Astrocyte of the hippocampus (primary cell): ENCODE data around the gene PGGHG.
A peak's percentile ranks its signal among the peaks of the same experiment; 100 is the strongest.
"Not testable (repeated sequence)": the region's sequence is repeated elsewhere in the genome, so short reads cannot be mapped to it uniquely, and the experiment has no call there.

ENCODE experiments used
- DNase-seq: peaks from one replicate; pipeline ENCODE4 v3.0.0; 2011; ENCODE audit warnings: low read depth, low spot score

The PGGHG gene

DNA sequence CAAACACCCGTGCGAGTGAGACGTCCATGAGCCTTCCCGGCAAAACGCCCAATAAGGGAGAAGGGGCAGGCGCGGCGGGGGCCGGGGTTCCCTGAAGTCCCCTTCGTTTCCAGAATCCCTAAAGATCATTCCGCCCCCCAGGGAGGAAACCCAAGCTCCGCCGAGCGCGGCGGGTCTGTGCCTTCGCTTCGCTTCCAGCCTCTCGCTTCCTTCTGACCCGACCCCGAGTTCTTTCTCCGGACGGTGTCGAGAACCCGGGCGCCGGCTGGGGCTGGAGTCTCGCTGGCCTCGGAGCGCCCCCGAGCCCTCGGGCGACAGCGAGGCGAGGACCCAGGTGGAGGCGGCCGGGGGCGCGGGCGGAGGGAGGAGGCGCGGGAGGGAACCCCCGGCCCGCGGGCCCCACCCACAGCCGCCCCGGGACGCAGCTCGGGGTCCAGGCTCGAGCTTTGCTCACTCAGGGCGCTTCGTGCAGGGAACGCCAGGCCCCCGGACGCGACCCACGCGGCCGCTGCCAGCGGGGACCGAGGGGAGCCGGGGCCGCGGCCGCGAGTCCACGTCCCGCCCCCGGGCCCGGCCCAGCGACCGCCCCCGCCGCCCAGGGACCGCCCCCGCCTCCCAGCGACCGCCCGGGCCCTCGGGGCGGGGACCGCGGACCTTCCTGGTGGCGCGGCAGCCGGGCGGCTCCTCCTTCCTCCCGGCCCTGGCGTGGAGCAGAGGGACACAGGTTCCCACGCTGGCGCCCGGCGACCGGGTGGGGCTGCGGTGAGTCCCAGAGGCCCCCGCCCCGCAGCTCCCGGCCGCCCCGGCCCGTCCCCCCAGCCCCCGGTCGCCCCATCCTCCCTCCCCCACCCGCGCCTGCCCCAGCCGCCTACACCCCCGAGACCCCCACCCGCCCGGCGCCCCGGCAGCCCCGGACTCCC is at the start of gene PGGHG:
TSS of gene PGGHG (plus strand) at position 649 of the 920 bp plus-strand sequence. CDS start 691 bp downstream, outside the sequence.
- DNase-seq: peak; percentile 73

DNA sequence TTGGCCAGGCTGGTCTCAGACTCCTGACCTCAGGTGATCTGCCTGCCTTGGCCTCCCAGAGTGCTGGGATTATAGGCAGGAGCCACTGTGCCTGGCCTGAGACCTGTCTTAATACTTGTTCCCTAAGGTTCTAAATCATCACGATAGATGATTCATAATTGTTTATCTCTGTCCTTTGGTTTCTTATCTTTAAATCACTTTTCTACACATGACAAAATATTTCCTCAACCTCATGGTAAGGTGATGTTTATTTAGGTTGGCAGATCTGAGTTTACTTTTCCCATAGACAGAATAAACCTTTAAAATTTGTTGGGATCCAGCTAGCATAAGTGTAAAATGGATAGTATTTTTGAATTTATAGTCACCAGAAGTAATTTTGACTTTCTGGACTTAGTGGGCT is 48.6 kb upstream of the PGGHG start:
- DNase-seq: no peak

DNA sequence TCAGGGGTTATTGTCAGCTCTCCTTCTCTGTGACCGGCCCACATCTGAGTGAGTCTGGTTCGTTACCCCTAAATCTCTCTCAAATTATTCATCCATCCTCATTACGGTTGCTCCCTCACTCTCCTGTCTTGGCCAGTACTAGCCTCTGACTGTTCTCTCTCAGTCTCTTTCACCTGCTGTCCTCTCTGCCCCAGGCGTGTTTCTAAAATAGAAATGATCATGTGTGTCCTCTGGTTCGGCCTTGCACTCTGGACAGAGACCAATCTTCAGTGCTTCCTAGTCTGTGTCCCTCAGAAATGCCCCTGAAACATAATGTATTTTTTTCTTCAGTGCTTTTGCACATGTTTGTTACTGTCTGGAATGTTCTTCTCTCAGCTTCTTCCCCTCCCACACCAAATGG is 47.3 kb upstream of the PGGHG start:
- no peak for DNase-seq

DNA sequence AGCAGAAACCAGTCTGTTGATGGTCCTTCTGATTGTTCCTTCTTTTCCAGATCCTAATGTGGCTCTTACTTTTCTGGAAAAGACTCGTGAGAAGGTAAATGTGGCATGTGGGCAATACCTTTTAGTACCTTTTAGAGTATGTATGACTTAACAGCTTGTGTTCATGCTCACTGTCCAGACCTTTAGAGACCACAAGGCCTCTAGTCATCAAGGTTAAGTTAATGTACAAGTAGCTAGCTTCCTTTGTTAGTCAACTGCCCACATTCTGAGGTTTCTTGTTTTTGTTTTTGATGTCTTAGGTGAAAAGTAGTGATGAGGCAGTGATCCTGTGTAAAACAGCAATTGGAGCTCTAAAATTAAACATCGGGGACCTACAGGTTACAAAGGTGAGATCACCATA is 44.5 kb upstream of the PGGHG start:
- no peak for DNase-seq

DNA sequence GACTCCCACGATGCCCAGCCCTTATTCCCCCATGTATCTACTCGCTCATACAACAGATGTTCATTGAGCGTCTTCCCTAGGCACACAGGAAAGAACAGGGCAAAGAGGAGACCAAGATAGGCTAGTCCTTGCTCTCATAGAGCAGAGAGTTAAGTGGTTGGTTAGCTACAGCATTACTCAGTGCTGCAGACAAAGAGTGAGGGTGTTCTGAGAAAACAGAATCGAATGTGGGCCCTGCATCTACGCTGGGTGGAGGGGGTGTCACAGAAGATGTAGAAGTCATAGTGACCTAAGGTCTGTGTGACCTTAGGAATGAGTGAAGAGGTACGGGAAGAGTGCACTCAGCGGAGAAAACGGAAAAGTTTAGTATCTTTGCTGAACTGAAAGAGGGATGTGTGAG is 39.9 kb upstream of the PGGHG start:
- no peak for DNase-seq

DNA sequence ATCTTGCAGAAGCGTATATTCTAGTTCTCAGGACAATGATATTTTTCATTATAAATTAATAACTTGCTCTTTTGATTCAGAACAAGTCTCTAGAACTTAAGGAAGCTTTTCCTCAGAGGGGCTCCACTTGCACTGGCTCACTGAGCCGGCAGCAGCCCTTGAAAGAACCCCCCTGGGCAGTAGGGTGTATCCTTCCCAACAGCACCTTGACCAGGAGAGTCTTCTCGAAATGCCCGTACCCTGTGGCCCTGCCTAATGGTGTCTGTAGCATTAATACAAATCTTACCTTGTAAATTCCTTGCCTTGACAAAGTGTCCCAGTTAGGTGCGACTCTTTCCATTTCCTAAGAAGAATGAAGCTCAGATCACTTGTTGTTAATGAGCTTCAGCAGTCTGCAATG is 38.7 kb upstream of the PGGHG start:
- DNase-seq: no peak

DNA sequence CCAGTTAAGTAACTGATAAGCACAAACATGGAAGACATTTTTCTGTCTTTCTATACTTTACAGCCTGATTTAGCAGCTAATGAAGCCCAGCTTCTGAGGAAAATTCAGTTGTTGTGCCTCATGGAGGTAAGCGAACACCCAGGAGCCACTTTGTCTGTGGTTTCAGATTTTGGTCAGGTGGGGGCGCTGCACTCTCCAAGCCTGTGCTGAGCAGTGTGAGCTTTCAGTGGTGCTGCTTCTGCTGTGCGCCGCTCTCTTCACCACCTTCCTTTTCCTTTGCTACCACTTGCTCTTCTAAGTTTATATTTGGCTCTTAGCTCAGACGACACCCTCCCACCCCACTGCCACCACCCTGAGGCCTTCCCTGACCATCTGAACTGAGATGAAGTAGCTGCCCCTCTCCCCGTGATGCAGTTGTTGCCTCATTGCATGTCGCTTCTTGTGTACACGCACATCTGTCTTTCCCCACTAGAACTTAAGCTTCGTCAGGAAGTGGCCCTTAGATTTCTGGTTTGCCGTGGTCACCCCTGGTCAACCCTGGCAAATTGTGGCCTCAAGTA is 38.1 kb upstream of the PGGHG start:
- DNase-seq: peak; percentile 75

DNA sequence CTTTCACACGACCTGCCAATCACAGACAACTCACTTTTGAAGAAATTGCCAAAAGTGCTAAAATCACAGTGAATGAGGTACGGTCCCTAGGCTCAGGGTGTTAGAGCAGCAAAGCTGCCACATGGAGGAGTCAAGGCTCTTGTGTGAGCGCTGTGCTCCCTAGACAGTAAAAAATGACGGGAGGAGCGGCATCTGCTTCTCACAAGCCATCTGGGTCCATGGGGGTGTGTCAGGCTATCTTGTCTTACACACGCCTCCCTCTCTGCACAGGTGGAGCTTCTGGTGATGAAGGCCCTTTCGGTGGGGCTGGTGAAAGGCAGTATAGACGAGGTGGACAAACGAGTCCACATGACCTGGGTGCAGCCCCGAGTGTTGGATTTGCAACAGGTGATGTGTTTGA is 37.4 kb upstream of the PGGHG start:
- DNase-seq: no peak

DNA sequence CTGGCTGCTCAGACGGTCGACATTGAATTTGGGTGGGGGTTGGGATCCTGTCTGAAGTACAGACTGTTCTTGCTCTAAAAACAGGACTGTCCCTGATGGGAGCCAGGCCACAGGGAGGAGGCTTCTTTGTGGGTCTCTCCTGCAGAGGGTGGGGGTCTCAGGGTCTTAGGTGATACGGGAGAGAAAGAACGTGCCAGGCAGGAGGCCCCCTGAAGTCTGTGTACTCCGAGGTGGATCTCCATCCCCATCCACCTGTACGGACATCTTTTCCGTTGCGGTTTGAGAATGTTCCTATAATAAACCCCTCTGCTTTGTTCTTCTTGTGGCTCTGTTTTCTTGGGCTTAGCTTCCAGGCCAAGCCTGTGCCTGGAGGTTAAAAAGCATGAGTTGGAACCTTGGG is 36.3 kb upstream of the PGGHG start:
- DNase-seq: no peak

DNA sequence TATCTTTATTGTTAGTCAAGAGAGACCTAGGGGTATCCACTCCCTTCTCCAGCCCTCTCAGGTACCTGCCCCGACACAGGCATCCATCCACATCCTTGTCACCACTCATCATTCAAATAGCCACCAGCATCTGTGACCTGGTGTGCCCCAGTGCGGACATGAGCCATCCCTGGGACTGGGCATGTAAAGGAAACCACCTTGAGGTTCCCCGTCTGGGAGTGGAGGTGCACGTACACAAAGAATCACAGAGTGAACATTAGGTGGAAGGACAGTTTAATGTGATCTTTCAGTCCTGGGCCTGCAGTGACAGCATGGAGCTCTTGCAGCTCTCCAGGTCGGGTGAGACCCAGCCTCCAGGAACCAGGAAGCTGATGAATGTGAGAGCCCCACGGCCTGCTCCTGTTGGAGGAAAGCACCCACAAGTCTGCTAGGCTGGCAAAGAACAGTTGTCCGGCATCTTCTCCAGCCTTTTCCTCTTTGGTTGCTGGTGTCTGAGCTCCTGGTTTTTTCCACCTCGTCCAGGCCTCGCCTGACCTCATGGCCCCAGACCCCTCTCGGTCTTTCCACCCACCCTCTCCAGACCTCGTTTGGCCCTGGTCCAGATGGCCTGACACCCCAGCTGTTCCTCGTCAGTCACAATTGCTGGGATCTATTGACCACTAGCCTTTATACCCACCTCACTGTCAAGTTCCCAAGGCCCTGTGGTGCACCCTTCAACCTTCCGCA is 35.6 kb upstream of the PGGHG start:
- no peak for DNase-seq

DNA sequence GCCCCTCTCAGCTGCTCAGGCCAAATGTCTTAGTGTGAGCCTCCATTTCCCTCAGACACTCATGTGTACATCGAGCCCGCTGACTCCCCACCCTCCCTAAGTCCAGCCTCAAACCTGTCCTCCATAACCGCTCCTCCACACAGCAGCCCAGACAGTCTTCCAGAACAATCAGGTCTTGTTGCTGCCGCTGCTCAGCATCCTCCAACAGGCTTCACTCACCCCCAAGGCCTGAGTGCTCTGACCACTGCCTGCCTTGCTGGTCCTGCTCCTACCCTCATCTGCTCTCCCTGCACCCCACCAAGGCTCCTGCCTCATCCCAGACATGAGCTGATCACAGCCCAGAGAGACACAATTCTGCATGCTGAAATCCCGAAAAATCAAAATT is 35.0 kb upstream of the PGGHG start:
- DNase-seq: no peak

DNA sequence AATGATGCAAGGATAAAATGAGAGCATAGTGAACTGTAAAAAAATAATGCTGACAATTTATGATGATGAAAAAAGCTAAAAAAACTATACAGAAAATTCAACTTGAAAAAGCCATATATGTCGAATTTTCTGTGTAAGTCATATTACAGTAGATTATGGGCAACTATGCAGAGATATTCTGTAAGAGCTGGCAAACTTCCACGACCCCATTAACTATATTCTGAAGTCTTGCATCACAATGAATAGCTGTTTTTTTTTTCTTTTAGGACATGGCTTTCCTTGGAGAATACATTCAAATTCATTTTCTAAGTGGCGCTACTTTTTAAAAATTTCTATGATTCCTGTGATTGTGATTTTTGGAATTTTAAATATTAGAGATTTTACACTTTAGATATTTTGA is 33.8 kb upstream of the PGGHG start:
- no peak for DNase-seq

DNA sequence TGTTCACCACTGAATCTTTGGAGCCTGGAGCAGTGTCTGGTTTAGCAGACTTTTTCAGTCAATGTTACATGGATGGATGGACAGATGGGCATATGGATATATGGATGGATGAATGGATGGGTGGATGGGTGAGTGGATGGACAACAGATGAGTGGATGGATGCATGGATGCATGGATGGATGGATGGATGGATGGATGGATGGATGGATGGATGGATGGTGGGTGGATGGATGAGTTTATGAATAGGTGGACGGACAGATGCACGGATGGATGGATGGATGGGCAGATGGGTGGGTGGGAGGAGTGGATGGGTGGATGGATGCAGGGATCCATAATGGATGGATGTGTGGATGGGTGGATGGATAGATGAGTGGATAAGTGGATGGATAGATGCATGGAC is 33.1 kb upstream of the PGGHG start:
- DNase-seq: no peak

DNA sequence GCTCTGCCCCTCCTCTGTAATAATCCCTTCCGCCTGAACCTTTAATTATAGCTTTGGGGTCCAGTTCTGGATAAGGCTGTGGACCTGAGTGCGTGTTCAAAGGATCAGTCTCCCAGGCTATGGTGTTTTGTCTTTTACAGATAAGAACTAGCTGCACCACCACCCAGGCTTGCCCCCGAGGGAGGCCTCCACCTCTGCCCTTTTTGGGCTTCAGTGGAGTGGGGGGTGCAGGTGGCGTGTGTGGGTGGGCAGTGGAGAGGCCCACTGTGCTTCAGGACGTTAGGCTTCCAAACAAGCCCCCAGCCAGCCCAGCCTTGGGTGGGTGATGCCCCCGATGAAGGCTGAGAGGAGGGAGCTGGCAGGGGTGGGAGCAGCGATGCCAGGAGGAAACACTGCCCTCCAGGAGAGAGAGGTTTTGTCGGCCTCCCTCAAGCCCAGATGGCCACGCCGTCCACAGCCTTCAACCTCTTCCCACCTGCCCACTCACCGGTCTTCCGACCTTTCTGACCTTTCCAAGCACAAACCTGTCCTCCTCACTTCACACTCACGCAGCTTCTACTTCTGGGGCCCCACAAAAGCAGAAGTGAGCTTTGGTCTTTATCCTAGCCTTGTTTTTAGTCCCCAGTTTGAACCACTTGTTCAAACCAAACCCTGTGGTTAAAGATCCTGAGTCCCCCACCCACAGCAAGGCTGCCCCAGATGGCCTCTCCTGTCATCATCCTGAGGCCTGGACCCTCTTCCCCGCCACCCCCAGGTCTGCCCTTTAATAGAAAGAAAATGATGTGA is 31.8 kb upstream of the PGGHG start:
- no peak for DNase-seq

DNA sequence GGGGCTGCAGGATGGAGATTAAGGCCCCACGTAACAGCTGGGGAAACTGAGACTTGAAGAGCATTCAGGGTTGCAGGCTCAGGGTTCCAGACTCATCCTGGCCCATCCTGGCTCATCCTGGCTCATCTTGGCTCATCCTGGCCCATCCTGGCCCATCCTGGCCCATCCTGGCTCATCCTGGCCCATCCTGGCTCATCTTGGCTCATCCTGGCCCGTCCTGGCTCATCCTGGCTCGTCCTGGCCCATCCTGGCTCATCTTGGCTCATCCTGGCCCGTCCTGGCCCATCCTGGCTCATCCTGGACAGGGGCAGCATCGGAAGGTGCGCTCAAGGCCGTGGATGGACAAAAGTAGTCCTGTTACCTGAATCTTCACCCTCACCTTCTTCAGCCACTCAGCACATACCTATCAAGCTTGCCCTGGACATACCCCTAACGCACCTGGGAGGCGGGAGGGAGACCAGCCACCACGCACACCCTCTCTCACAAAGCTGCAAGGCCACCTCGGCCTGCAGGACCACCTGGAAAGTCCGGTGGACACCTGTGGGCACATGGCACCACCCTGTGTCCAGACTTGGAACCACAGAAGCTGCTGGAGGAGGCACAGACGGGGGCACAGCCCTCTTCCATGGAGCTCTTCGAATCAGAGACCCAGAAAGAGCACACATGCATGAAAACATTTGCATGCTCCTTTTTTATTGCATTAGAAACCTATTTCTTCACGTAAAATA is 31.0 kb upstream of the PGGHG start:
- DNase-seq: no peak

DNA sequence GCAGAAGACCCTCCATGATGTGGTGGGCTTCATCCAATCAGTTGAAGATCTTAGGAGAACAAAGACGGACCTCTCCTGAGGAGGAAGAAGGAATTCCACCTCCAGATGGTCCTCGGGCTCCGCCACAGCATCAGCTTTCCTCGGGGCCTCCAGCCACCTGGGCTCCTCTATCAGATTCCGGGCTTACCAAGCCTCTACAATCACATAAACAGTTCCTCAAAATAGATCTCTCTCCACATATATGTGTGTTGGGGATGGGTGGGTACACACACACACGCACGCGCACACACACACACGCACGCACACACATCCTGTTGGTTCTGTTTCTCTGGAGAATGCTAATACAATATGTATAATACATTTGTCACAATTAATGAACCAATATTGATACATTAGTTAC is 29.5 kb upstream of the PGGHG start:
- no peak for DNase-seq

DNA sequence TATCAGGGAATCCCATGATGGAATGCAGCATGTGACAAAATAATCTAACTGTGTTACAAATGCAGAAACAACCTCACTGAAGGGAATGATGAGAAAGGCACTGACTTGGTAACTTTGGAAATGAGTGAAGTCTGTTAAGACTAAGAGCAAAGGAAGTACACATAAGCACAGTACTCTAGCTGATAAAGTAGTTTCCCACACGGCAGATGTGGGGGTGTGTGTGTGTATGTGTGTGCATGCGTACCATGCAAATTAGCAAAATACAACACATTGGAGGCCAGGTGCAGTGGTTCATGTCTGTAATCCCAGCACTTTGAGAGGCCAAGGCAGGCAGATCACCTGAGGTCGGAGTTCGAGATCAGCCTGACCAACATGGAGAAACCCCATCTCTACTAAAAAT is 27.3 kb upstream of the PGGHG start:
- DNase-seq: no peak

DNA sequence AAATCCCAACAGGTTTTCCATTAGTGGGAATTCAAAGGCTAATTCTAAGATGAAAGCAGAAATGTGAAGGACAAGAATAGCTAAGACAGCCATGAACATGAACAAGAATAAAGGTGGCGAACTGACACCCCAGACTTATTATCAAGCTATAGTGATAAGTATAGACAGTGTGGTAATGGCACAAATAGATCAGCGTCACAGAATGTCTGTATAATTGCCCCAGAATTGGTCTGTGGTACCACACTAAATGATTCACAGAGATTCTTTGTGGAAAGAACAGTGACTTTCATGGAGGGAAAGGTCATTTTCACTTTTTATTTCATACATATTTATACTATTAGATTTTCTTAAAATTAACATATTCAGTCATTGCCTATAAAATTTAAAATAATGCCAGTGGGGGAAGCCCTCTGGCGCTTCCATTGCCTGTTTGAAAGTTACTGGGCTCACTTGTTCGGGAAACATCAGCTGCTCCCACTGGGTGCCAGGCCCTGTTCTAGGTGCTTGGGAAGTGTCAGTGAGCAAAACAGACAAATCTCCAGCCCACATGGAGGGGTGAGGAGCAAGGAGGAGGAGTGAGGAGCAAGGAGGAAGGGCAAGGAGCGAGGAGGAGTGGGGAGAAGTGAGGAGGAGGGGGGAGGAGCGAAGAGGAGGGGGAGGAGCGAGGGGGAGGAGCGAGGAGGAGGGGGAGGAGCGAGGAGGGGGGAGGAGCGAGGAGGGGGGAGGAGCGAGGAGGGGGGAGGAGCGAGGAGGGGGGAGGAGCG is 22.1 kb upstream of the PGGHG start:
- no peak for DNase-seq

DNA sequence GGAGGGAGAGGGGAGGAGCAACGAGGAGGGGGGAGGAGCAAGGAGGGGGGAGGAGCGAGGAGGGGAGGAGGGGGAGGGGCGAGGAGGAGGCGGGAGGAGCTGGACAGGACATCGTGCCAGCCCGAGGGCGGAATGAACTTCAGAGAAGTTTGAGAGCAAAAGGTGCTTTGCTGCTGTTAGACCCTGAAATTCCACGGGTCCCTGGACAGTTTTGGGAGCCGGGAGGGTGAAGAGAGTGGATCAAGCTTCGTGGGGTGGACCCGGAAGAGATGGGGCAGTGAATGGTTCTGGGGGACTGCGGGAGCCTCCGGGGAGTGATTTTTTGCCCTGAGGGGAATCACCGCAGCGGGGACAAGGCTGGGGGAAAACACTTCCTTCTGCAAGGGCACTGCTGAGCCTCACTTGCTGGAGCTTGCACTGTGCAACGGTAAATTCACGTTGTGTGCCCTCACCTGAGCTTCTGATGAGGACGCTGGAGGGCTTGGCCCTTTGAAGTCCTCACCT is 21.4 kb upstream of the PGGHG start:
- DNase-seq: no peak

DNA sequence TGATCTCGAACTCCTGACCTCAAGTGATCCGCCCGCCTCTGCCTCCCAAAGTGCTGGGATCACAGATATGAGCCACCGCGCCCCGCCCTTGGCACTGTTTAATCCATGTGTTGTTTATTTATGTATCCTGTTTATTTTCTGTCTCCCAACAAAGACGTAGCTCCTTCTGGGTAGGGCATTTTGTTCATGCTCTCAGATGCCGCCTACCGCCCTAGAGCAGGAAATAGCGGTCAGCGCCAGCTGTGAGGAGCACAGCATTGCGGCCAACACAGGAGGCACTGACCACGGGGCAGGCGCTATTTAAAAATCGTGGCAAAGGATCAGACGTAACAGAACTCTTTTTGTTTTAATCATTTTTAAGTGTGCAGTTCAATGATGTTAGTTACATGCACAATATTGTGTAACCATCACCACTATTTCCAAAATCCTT is 20.2 kb upstream of the PGGHG start:
- DNase-seq: not testable (repeated sequence)
